Osteocyte (in vitro differentiated cells): ENCODE results near the gene BST1. TPM values are rescaled to one million over a fixed set of nuclear protein-coding genes. Genes with fewer than 3 reads are reported as not detected.

Source experiments
- DNase-seq: peaks from one replicate; pipeline ENCODE4 v3.0.0; 2021; ENCODE audit warnings: mixed read lengths; ENCODE audit not compliant: unreplicated experiment; ENCODE audit errors: extremely low spot score
- H3K27ac Mint-ChIP-seq: one replicate; pipeline ENCODE4 v1.8.0; 2021; ENCODE audit warnings: mild to moderate bottlenecking, mixed read lengths; ENCODE audit not compliant: unreplicated experiment
- H3K27me3 Mint-ChIP-seq: one replicate; pipeline ENCODE4 v1.8.0; 2021; ENCODE audit warnings: mixed read lengths; ENCODE audit not compliant: unreplicated experiment
- H3K36me3 Mint-ChIP-seq: one replicate; pipeline ENCODE4 v1.8.0; 2021; ENCODE audit warnings: mixed read lengths; ENCODE audit not compliant: unreplicated experiment
- H3K4me1 Mint-ChIP-seq: one replicate; pipeline ENCODE4 v1.8.0; 2021; ENCODE audit warnings: mixed read lengths; ENCODE audit not compliant: unreplicated experiment
- H3K4me3 Mint-ChIP-seq: one replicate; pipeline ENCODE4 v1.8.0; 2021; ENCODE audit warnings: mild to moderate bottlenecking, moderate library complexity, mixed read lengths; ENCODE audit not compliant: unreplicated experiment
- H3K9me3 Mint-ChIP-seq: one replicate; pipeline ENCODE4 v1.8.0; 2021; ENCODE audit warnings: mixed read lengths; ENCODE audit not compliant: unreplicated experiment
- total RNA-seq: library from RNA; stranded (reverse); gene quantifications from 2 replicates; pipeline ENCODE4 v1.2.1, GENCODE V29; 2021
- TF ChIP-seq, protein P1 (sequence below): fragments of 200-600 bp; sonication (generic); IDR thresholded peaks from 2 replicates; pipeline ENCODE4 v1.5.0; 2021; ENCODE audit warnings: antibody characterized with exemption, mild to moderate bottlenecking, moderate library complexity

BST1 gene
- total RNA-seq, 1 donor from 2014 or later, result 0.54 TPM

DNA sequence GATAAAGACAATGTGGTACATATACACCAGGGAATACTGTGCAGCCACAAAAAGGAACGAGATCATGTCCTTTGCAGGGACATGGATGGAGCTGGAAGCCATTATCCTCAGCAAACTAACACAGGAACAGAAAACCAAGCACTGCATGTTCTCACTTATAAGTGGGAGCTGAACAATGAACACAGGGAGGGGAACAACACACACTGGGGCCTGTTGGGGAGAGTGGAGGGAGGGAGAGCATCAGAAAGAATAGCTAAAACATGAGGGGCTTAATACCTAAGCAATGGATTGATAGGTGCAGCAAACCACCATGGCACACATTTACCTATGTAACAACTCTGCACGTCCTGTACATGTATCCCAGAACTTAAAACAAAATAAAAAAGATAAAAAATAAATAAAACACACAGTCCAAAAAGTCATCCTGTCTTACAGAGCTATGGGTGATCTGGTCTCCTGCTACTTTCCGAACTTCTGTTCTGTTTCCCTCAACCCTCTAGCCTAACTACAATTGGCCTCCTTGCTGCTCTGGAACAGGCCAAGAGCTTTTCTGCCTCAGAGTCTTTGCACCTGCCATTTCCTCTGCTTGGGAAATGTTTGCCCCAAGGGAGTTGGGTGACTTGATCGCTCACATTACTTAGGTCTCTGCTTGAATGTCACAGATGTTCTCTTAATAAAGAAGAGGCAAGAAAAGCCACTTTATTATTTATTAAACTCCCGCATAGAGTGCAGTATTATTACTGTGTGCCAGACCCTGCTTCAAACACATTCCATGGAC lies 74.2 kb downstream of the BST1 start:
- Mint-ChIP-seq H3K27ac (no peak overlapping the region), H3K27me3 (peaks cover 59% of the 10 kb centered on the region), H3K4me1 (peaks cover 13% of the 10 kb centered on the region), H3K36me3 (no peaks in the 10 kb centered on the region), H3K9me3 (no peaks in the 10 kb centered on the region), H3K4me3 (no peak overlapping the region)
- DNase-seq, result no peak
- TF ChIP-seq, protein P1, sequence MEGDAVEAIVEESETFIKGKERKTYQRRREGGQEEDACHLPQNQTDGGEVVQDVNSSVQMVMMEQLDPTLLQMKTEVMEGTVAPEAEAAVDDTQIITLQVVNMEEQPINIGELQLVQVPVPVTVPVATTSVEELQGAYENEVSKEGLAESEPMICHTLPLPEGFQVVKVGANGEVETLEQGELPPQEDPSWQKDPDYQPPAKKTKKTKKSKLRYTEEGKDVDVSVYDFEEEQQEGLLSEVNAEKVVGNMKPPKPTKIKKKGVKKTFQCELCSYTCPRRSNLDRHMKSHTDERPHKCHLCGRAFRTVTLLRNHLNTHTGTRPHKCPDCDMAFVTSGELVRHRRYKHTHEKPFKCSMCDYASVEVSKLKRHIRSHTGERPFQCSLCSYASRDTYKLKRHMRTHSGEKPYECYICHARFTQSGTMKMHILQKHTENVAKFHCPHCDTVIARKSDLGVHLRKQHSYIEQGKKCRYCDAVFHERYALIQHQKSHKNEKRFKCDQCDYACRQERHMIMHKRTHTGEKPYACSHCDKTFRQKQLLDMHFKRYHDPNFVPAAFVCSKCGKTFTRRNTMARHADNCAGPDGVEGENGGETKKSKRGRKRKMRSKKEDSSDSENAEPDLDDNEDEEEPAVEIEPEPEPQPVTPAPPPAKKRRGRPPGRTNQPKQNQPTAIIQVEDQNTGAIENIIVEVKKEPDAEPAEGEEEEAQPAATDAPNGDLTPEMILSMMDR, result no peak

DNA sequence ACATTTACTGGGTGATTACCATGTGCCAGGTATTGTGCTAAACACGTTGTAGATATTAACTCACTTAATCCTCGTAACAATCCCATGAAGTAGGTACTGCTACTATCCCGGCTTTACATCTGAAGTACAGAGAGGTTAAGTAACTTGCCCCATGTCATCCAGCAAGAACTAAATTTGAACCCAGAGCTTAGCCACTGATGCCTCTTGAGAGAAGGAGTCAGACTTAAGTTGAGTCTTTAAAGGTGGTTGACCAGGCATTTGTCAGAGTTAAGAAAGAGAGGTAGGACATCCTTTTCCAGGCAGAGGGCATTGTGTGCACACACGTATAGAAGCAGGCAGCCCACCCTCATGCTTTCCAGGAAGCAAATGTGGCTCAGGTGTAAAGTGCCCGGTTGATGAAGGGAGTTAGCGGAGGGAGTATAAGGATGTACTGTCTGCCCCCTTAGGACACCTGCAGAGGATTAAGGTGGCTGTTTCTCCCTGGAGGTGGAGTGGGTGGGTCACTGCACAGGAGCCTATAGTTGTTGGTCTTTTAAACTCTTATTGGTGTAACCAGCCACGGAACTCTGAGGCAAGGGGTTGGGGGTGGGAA lies 74.9 kb downstream of the BST1 start:
- no peaks in the 10 kb centered on the region for H3K36me3 Mint-ChIP-seq
- no peak overlapping the region for H3K27ac Mint-ChIP-seq
- H3K27me3 Mint-ChIP-seq, result peaks cover 55% of the 10 kb centered on the region
- H3K4me1 Mint-ChIP-seq, result peaks cover 13% of the 10 kb centered on the region
- TF ChIP-seq, protein P1, result no peak
- H3K9me3 Mint-ChIP-seq, result no peaks in the 10 kb centered on the region
- DNase-seq, result no peak
- H3K4me3 Mint-ChIP-seq, result peak overlapping the region; percentile 78

DNA sequence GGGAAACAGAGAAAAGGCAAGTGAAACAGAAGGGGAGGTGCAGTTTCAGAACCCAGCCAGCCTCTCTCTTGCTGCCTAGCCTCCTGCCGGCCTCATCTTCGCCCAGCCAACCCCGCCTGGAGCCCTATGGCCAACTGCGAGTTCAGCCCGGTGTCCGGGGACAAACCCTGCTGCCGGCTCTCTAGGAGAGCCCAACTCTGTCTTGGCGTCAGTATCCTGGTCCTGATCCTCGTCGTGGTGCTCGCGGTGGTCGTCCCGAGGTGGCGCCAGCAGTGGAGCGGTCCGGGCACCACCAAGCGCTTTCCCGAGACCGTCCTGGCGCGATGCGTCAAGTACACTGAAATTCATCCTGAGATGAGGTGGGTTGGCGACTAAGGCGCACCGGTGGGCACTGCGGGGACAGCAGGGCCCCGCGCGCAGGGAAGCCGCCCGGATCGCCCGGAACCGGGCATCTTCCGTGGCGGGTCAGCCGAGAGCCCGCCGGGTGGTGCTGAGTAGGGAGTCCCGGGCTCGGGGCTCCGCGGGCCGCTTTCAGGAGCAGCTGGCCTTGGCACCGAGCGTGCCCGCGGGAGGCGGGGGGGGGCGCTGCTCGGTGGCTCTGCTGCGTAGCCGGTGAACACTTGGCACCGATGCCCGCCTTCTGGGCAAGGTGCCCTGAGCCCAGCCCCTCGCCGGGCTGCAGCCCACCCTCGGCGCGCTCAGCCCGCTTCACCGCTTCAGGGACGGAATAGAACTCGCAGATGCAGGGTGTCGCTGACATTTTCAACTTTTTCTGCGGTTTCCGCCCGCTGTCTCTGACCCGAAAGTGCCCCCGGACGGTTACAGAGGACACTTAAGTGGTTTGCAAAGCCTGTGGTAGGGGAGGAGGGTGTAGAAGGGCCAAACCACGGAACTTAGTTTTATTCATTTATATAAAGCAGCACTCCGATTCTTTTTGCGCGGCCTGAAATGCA lies 75.7 kb downstream of the BST1 start, which contains the start of gene CD38:
Gene CD38, plus strand, starts transcription at position 40 of the 953 bp plus-strand sequence. Its CDS starts 87 bp downstream, at position 127.
- peak within 1 kb of the TSS; percentile 78 for H3K4me3 Mint-ChIP-seq
- peak within 1 kb of the TSS; percentile 61 for H3K27ac Mint-ChIP-seq
- no peaks in the 10 kb centered on the region for H3K36me3 Mint-ChIP-seq
- TF ChIP-seq, protein P1, result no peak
- peaks cover 56% of the 10 kb centered on the region for H3K27me3 Mint-ChIP-seq
- H3K9me3 Mint-ChIP-seq, result no peaks in the 10 kb centered on the region
- DNase-seq, result no peak
- peaks cover 13% of the 10 kb centered on the region for H3K4me1 Mint-ChIP-seq

DNA sequence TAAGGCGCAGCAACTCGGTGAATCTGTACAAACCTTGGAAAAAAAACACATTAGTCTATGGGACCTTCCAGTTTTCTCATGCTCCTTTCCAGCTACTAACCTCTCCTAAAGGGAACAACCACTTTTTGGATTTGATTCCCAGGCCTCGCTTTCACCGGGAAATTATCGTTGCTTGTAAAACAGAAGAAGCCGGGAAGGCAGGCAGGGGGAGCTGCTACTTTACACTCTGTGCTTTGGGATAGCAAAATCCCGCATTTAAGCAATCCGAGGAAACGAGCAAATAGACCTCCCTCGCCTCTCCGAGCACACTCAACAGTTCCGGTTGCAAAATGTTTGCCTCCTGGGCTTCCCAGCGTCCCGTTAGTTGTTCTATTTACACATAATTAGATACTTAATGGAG lies 76.4 kb downstream of the BST1 start:
- peak overlapping the region; percentile 78 for H3K4me3 Mint-ChIP-seq
- no peak for DNase-seq

More for the DNA sequence above, 76.4 kb downstream of the BST1 start:
- Mint-ChIP-seq H3K4me1 (peaks cover 13% of the 10 kb centered on the region), H3K27ac (peak overlapping the region; percentile 61), H3K9me3 (no peaks in the 10 kb centered on the region), H3K36me3 (no peaks in the 10 kb centered on the region), H3K27me3 (peaks cover 57% of the 10 kb centered on the region)
- TF ChIP-seq, protein P1, result peak; percentile 58
